A549 (cell line): Measurements from ENCODE around the gene SPPL3. TPM values are rescaled to one million over a fixed set of nuclear protein-coding genes. Genes with fewer than 3 reads are reported as not detected.

Source experiments
- ATAC-seq, 2 experiments: fragments of 200-7000 bp in 1 of 2; fragments of >200 bp in 1 of 2; cut with Nextera tagmentation in 1 of 2; cut with Tn5 transposase in 1 of 2; 3 replicates each; pipeline versions ENCODE4 v1.8.0 to v1.9.1; 2018 to 2020; ENCODE audit warnings: mild to moderate bottlenecking in 1 of 2, moderate library complexity in 1 of 2
- CTCF ChIA-PET: fragments of 300-600 bp; sonication (Branson Sonifier 250); formaldehyde crosslinking; extraction: SDS; loops from one replicate; lab custom pipeline; 2021; ENCODE audit warnings: antibody characterized with exemption, inconsistent platforms; lab: Yijun Ruan, JAX
- POLR2A ChIA-PET: fragments of 350-600 bp; formaldehyde crosslinking; extraction: SDS; loops from one replicate; lab custom pipeline; 2021; ENCODE audit warnings: antibody characterized with exemption, inconsistent platforms; lab: Yijun Ruan, JAX
- DNase-seq, 2 experiments: peaks; one replicate each; pipeline versions ENCODE4 v3.0.0 to v3.0.0-alpha.2; 2011 to 2016; ENCODE audit warnings: low read depth in 1 of 2, low spot score in 1 of 2
- FAIRE-seq: peaks from 2 replicates; lab custom pipeline; 2011; peaks lifted over from hg19 to GRCh38; lab: Jason Lieb, UNC
- H3K27ac ChIP-seq, 2 experiments: fragments of >200 bp; sonication (Bioruptor Twin); formaldehyde crosslinking; 3 replicates each; pipeline ENCODE4 v1.5.1; 2016 to 2017
- H3K4me1 ChIP-seq: fragments of >200 bp; sonication (Bioruptor Twin); formaldehyde crosslinking; 3 replicates; pipeline ENCODE4 v1.6.1; 2016
- H3K4me2 ChIP-seq: fragments of >200 bp; sonication (Bioruptor Twin); formaldehyde crosslinking; 3 replicates; pipeline ENCODE4 v1.6.1; 2016
- H3K4me3 ChIP-seq: fragments of >200 bp; sonication (Bioruptor Twin); formaldehyde crosslinking; 3 replicates; pipeline ENCODE4 v1.5.1; 2016
- H3K9me3 ChIP-seq: fragments of >200 bp; sonication (Bioruptor Twin); formaldehyde crosslinking; 3 replicates; pipeline ENCODE4 v1.6.1; 2016
- CBX2 ChIP-seq: fragments of 200-600 bp; sonication (generic); IDR thresholded peaks from 2 replicates; pipeline ENCODE4 v1.6.1; 2016; ENCODE audit warnings: low read depth, mild to moderate bottlenecking, borderline replicate concordance
- CHD4 ChIP-seq: fragments of 200-600 bp; sonication (generic); IDR thresholded peaks from 2 replicates; pipeline ENCODE4 v1.6.1; 2016; ENCODE audit warnings: antibody characterized with exemption, mild to moderate bottlenecking, borderline replicate concordance
- EHF ChIP-seq: fragments of 250-450 bp; sonication (Bioruptor Pico); IDR thresholded peaks from 2 replicates; pipeline ENCODE4 v1.5.0; 2020; ENCODE audit warnings: mild to moderate bottlenecking
- FOSB ChIP-seq: fragments of 250-450 bp; sonication (Bioruptor Pico); IDR thresholded peaks from 2 replicates; pipeline ENCODE4 v1.5.0; 2020; ENCODE audit warnings: mild to moderate bottlenecking, moderate library complexity
- FOSL2 ChIP-seq, 2 experiments: fragments of 450-650 bp in 1 of 2; fragments of >200 bp in 1 of 2; sonication (Bioruptor Twin) in 1 of 2; formaldehyde crosslinking; IDR thresholded peaks; 2 replicates each; pipeline versions ENCODE4 v1.5.0 to v1.6.1; 2016 to 2020; ENCODE audit warnings: mild to moderate bottlenecking in 1 of 2, moderate library complexity in 1 of 2
- FOXS1 ChIP-seq: fragments of 250-450 bp; sonication (Bioruptor Pico); IDR thresholded peaks from 2 replicates; pipeline ENCODE4 v1.5.0; 2020; ENCODE audit warnings: mild to moderate bottlenecking, moderate library complexity
- GATA3 ChIP-seq: IDR thresholded peaks from 2 replicates; pipeline ENCODE4 v1.6.1; 2012; ENCODE audit warnings: borderline replicate concordance
- HDAC2 ChIP-seq: fragments of 200-600 bp; sonication (generic); IDR thresholded peaks from 2 replicates; pipeline ENCODE4 v1.6.1; 2016
- HOXA7 ChIP-seq: fragments of 250-450 bp; sonication (Bioruptor Pico); IDR thresholded peaks from 2 replicates; pipeline ENCODE4 v1.5.0; 2020; ENCODE audit warnings: mild to moderate bottlenecking, moderate library complexity
- JUN ChIP-seq, 2 experiments: fragments of >200 bp; sonication (Bioruptor Twin); formaldehyde crosslinking; IDR thresholded peaks; 2 replicates in 1 of 2; 3 replicates in 1 of 2; pipeline ENCODE4 v1.6.1; 2016 to 2017
- JUNB ChIP-seq: fragments of >200 bp; sonication (Bioruptor Twin); formaldehyde crosslinking; IDR thresholded peaks from 2 replicates; pipeline ENCODE4 v1.6.1; 2016
- KDM5A ChIP-seq: fragments of 200-600 bp; sonication (generic); IDR thresholded peaks from 2 replicates; pipeline ENCODE4 v1.6.1; 2016; ENCODE audit warnings: antibody characterized with exemption, mild to moderate bottlenecking
- MAFK ChIP-seq: fragments of 450-650 bp; IDR thresholded peaks from 2 replicates; pipeline ENCODE4 v1.6.1; 2014; ENCODE audit not compliant: partially characterized antibody
- MAZ ChIP-seq: fragments of 150-350 bp; IDR thresholded peaks from 2 replicates; pipeline ENCODE4 v1.6.1; 2014; ENCODE audit warnings: antibody characterized with exemption, low read depth, low read length, borderline replicate concordance
- NR3C1 ChIP-seq: fragments of >200 bp; sonication (Bioruptor Twin); formaldehyde crosslinking; IDR thresholded peaks from 3 replicates; pipeline ENCODE4 v1.6.1; 2017
- PHF8 ChIP-seq: fragments of 200-600 bp; sonication (generic); IDR thresholded peaks from 2 replicates; pipeline ENCODE4 v1.6.1; 2016; ENCODE audit warnings: low read depth, mild to moderate bottlenecking, antibody characterized with exemption, moderate library complexity, borderline replicate concordance
- POLR2A ChIP-seq: IDR thresholded peaks from 2 replicates; pipeline ENCODE4 v1.6.1; 2012; ENCODE audit warnings: mild to moderate bottlenecking, low read length
- RAD21 ChIP-seq, 2 experiments: fragments of >200 bp in 1 of 2; sonication (Bioruptor Twin) in 1 of 2; formaldehyde crosslinking in 1 of 2; IDR thresholded peaks in 1 of 2; conservative IDR thresholded peaks in 1 of 2; 2 replicates in 1 of 2; 3 replicates in 1 of 2; pipeline ENCODE4 v1.6.1; 2012 to 2018; ENCODE audit warnings: inconsistent platforms in 1 of 2
- RFX5 ChIP-seq: fragments of 450-650 bp; IDR thresholded peaks from 2 replicates; pipeline ENCODE4 v1.7.1; 2014; ENCODE audit warnings: antibody characterized with exemption, mild to moderate bottlenecking, moderate library complexity
- RNF2 ChIP-seq: fragments of 200-600 bp; sonication (generic); IDR thresholded peaks from 2 replicates; pipeline ENCODE4 v1.6.1; 2016; ENCODE audit warnings: low read depth, mild to moderate bottlenecking, antibody characterized with exemption, moderate library complexity, borderline replicate concordance
- SMC3 ChIP-seq: fragments of >200 bp; sonication (Bioruptor Twin); formaldehyde crosslinking; IDR thresholded peaks from 3 replicates; pipeline ENCODE4 v1.6.1; 2018; ENCODE audit warnings: inconsistent platforms
- SREBF2 ChIP-seq: fragments of 450-650 bp; IDR thresholded peaks from 2 replicates; pipeline ENCODE4 v1.6.1; 2014; ENCODE audit warnings: mild to moderate bottlenecking, moderate library complexity
- TP53 ChIP-seq: fragments of 250-450 bp; sonication (Bioruptor Pico); IDR thresholded peaks from 2 replicates; pipeline ENCODE4 v1.5.0; 2021; ENCODE audit warnings: mild to moderate bottlenecking, moderate library complexity
- ZFP36 ChIP-seq: fragments of 450-650 bp; IDR thresholded peaks from 2 replicates; pipeline ENCODE4 v1.6.1; 2014; ENCODE audit warnings: borderline replicate concordance; ENCODE audit not compliant: partially characterized antibody
- ZSCAN20 ChIP-seq: fragments of 250-450 bp; sonication (Bioruptor Pico); IDR thresholded peaks from 2 replicates; pipeline ENCODE4 v1.8.0; 2022; ENCODE audit warnings: mild to moderate bottlenecking, moderate library complexity
- WGBS: methylation state at CpG from one replicate; pipeline ENCODE4 v1.1.6; 2017; ENCODE audit errors: missing lambda C conversion rate; 5-methylcytosine and 5-hydroxymethylcytosine counted together
- polyA plus RNA-seq, 4 experiments: library from polyadenylated mRNA; depleted of rRNA in 3 of 4; stranded (reverse); fragments of >200 nt; fragmentation: RNase III in 1 of 4; extraction: RNeasy Plus Mini Kit Qiagen cat#74134 plus additional on column Dnase treatment in 1 of 4; gene quantifications; 2 replicates in 3 of 4; 3 replicates in 1 of 4; pipeline ENCODE4 v1.2.3, GENCODE V29; 2011 to 2017
- TF ChIP-seq, protein P1 (sequence below): fragments of 200-600 bp; sonication (generic); IDR thresholded peaks from 2 replicates; pipeline ENCODE4 v1.6.1; 2016; ENCODE audit warnings: antibody characterized with exemption, mild to moderate bottlenecking, moderate library complexity
- TF ChIP-seq, protein P2 (sequence below): fragments of >200 bp; sonication (Bioruptor Twin); formaldehyde crosslinking; IDR thresholded peaks from 2 replicates; pipeline ENCODE4 v1.6.1; 2016

Gene SPPL3
- polyA plus RNA-seq, 2 of the 4 experiments (the other 2 are of a cell fraction), result 25.0 to 26.6 TPM

DNA sequence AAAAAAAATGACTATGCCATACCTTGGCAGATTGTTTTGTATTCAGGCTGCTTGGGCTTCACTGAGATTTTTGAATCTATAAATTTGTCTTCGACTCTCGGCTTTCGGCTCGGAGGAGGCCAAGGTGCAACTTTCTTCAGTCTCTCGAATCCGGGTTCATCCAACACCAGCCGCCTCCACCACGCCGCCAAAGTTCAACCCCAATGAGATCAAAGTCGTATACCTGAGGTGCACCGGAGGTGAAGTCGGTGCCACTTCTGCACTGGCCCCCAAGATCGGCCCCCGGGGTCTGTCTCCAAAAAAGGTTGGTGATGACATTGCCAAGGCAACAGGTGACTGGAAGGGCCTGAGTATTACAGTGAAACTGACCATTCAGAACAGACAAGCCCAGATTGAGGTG is 12.4 kb upstream of the SPPL3 start:
- H3K9me3 ChIP-seq, result peaks cover 27% of the 10 kb centered on the region; the same call in 2 of the 3 replicates
- H3K27ac ChIP-seq, result no peak overlapping the region
- no peak overlapping the region for H3K4me2 ChIP-seq
- ChIA-PET CTCF (interaction anchor here (0.6 kb wide), 1 partner anchor 139 kb away, joined by 3 read pairs; no protein-coding TSS in a partner anchor), POLR2A (no interaction called here)
- no peak for DNase-seq
- no peaks in the 10 kb centered on the region for H3K4me1 ChIP-seq
- WGBS, result 65% methylated on average over 14 of the region's 14 CpGs
- no peak for FAIRE-seq
- TF ChIP-seq HOXA7 (CRISPR knock-in tag), result no peak
- no peak for TF ChIP-seq JUNB
- TF ChIP-seq HDAC2, result no peak
- no peak for TF ChIP-seq PHF8
- TF ChIP-seq NR3C1, result no peak
- no peak for TF ChIP-seq JUN (IDR thresholded peaks at IDR 0.05)
- TF ChIP-seq ZFP36, result no peak
- no peak for TF ChIP-seq FOSB (CRISPR knock-in tag)
- TF ChIP-seq, protein P1, sequence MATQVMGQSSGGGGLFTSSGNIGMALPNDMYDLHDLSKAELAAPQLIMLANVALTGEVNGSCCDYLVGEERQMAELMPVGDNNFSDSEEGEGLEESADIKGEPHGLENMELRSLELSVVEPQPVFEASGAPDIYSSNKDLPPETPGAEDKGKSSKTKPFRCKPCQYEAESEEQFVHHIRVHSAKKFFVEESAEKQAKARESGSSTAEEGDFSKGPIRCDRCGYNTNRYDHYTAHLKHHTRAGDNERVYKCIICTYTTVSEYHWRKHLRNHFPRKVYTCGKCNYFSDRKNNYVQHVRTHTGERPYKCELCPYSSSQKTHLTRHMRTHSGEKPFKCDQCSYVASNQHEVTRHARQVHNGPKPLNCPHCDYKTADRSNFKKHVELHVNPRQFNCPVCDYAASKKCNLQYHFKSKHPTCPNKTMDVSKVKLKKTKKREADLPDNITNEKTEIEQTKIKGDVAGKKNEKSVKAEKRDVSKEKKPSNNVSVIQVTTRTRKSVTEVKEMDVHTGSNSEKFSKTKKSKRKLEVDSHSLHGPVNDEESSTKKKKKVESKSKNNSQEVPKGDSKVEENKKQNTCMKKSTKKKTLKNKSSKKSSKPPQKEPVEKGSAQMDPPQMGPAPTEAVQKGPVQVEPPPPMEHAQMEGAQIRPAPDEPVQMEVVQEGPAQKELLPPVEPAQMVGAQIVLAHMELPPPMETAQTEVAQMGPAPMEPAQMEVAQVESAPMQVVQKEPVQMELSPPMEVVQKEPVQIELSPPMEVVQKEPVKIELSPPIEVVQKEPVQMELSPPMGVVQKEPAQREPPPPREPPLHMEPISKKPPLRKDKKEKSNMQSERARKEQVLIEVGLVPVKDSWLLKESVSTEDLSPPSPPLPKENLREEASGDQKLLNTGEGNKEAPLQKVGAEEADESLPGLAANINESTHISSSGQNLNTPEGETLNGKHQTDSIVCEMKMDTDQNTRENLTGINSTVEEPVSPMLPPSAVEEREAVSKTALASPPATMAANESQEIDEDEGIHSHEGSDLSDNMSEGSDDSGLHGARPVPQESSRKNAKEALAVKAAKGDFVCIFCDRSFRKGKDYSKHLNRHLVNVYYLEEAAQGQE, result no peak
- TF ChIP-seq, protein P2, sequence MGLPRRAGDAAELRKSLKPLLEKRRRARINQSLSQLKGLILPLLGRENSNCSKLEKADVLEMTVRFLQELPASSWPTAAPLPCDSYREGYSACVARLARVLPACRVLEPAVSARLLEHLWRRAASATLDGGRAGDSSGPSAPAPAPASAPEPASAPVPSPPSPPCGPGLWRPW, result no peak
- no peak for TF ChIP-seq ZSCAN20 (CRISPR knock-in tag)
- no peak for TF ChIP-seq RNF2
- no peak for TF ChIP-seq TP53 (CRISPR knock-in tag)
- no peak for TF ChIP-seq POLR2A
- TF ChIP-seq CHD4, result no peak
- no peak for TF ChIP-seq GATA3
- no peak for TF ChIP-seq RFX5
- no peak for TF ChIP-seq KDM5A
- ATAC-seq, result no peak
- no peak overlapping the region for H3K4me3 ChIP-seq

DNA sequence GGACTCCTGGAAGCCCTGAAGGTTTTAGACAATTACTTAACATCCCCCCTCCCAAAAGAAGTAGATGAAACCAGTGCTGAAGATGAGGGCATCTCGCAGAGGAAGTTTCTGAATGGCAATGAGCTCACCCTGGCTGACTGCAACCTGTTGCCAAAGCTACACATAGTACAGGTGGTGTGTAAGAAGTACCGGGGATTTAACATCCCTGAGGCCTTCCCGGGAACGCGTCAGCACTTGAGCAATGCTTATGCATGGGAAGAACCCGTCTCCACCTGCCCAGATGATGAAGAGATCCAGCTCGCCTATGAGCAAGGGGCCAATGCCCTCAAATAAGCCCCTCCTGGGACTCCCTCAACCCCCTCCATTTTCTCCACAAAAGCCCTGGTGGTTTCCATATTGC is 10.6 kb upstream of the SPPL3 start:
- no peak overlapping the region for H3K4me2 ChIP-seq
- FAIRE-seq (no peak), ATAC-seq (no peak), DNase-seq (no peak)
- no peak overlapping the region for H3K4me3 ChIP-seq
- no peak overlapping the region for H3K27ac ChIP-seq
- CTCF ChIA-PET, result no interaction called here
- H3K4me1 ChIP-seq, result no peaks in the 10 kb centered on the region
- 62% methylated on average over 7 of the region's 7 CpGs for WGBS
- peaks cover 27% of the 10 kb centered on the region; the same call in 2 of the 3 replicates for H3K9me3 ChIP-seq
- POLR2A ChIA-PET, result interaction anchor here (0.6 kb wide), 1 partner anchor 150 kb away, joined by 4 read pairs; no protein-coding TSS in a partner anchor
- TF ChIP-seq JUN (IDR thresholded peaks at IDR 0.05), result no peak

DNA sequence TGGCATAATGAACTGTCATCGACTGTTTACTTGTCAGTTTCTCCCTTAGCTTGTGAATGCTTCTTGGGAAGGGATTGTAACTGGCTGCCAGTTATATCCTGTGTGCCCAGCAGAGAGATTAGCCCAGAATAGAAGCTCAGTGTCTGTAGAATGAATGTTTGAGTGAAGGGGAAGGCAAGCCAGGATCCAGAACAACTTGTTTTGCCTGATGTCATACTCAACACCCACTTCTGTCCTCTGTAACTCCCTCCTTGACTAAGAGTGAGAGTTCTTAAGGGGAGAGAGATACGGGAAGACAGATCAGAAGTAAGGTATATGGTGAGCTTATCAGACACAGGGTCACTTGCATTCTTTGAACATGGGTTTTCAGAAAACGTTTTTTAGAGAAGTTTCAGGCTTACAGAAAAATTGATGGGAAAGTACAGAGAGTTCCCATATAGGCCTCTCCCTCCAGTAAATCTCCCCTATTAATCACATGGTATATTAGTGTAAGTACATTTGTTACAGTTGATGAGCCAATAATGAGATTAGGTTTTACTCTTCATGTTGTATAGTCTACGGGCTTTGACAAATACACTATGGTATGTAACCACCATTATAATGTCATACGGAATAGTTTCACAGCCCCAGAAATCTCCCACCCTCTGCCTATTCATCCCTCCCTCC is 5.6 kb upstream of the SPPL3 start:
- 50% methylated on average over 5 of the region's 5 CpGs for WGBS
- ATAC-seq (peak in 1 of 2 experiments; percentile 37; a peak in 1 of 6 replicates), DNase-seq (no peak), FAIRE-seq (no peak)
- POLR2A ChIA-PET, result no interaction called here
- H3K4me3 ChIP-seq, result no peak overlapping the region
- H3K9me3 ChIP-seq, result no peaks in the 10 kb centered on the region
- H3K4me2 ChIP-seq, result no peak overlapping the region
- H3K4me1 ChIP-seq, result 0 out of 3 replicates have a peak, but pooled peaks cover under 1% of the 10 kb centered on the region
- H3K27ac ChIP-seq, result no peak overlapping the region
- CTCF ChIA-PET, result interaction anchor here (0.6 kb wide), 1 partner anchor 9 kb away, joined by 4 read pairs; no protein-coding TSS in a partner anchor
- TF ChIP-seq SREBF2 (no peak), FOXS1 (CRISPR knock-in tag) (no peak), CBX2 (no peak), MAZ (no peak), PHF8 (no peak), RNF2 (no peak), SMC3 (no peak), RAD21 (conservative IDR thresholded peaks at IDR 0.05 in 1 of 2, IDR thresholded peaks at IDR 0.05 in 1 of 2) (no peak), JUNB (no peak), NR3C1 (no peak), MAFK (no peak), ZFP36 (no peak), CHD4 (no peak), POLR2A (no peak), FOSL2 (IDR thresholded peaks at IDR 0.05) (no peak), FOSL2 (CRISPR knock-in tag; IDR thresholded peaks at IDR 0.05) (no peak), EHF (CRISPR knock-in tag) (no peak)
